Activated CD4-positive, alpha-beta T cell treated with anti-CD3 and anti-CD28 coated beads, Interleukin-2, amount 10 ng/mL, durations not matched to agents 24 days and 14 days (primary cell): ENCODE data around the gene MED26. TPM values are rescaled to one million over a fixed set of nuclear protein-coding genes. Genes with fewer than 3 reads are reported as not detected.
"Not testable (repeated sequence)": the region's sequence is repeated elsewhere in the genome, so short reads cannot be mapped to it uniquely, and the experiment has no call there.

Source experiments
- DNase-seq: peaks from one replicate; pipeline ENCODE4 v3.0.0; 2022
- H3K27ac Mint-ChIP-seq: one replicate; pipeline ENCODE4 v1.8.0; 2022; ENCODE audit warnings: mild to moderate bottlenecking, mixed read lengths
- H3K27me3 Mint-ChIP-seq: one replicate; pipeline ENCODE4 v1.8.0; 2022; ENCODE audit warnings: mixed read lengths
- H3K36me3 Mint-ChIP-seq: one replicate; pipeline ENCODE4 v1.8.0; 2022; ENCODE audit warnings: low read depth, mild to moderate bottlenecking, mixed read lengths
- H3K4me1 Mint-ChIP-seq: one replicate; pipeline ENCODE4 v1.8.0; 2021; ENCODE audit warnings: mixed read lengths
- H3K4me3 Mint-ChIP-seq: one replicate; pipeline ENCODE4 v1.8.0; 2022; ENCODE audit warnings: mild to moderate bottlenecking, moderate library complexity, mixed read lengths
- H3K9me3 Mint-ChIP-seq: one replicate; pipeline ENCODE4 v1.8.0; 2021; ENCODE audit warnings: mixed read lengths
- intact Hi-C: fragments of 100-400 bp; cut with micrococcal nuclease; formaldehyde crosslinking; loops from one replicate; pipeline ENCODE4 v1.15.1; 2023
- total RNA-seq: library from RNA; stranded (reverse); gene quantifications from 2 replicates; pipeline ENCODE4 v1.2.3, GENCODE V29; 2022

Gene MED26
- total RNA-seq, 1 donor from 2014 or later, result 15.5 TPM

GRCh38 chr19:16562608-16563025 lies 65.4 kb downstream of the MED26 start:
- Mint-ChIP-seq H3K9me3 (no peaks in the 10 kb centered on the region), H3K4me1 (peaks cover 23% of the 10 kb centered on the region), H3K27me3 (no peaks in the 10 kb centered on the region), H3K36me3 (peaks cover 62% of the 10 kb centered on the region), H3K4me3 (no peak overlapping the region), H3K27ac (no peak overlapping the region)
- no peak for DNase-seq
- intact Hi-C loops, result no loop called here

GRCh38 chr19:16561382-16561781 lies 66.6 kb downstream of the MED26 start:
- H3K36me3 Mint-ChIP-seq, result peaks cover 61% of the 10 kb centered on the region
- no peak overlapping the region for H3K4me3 Mint-ChIP-seq
- H3K4me1 Mint-ChIP-seq, result peaks cover 17% of the 10 kb centered on the region
- intact Hi-C loops, result no loop called here
- H3K27ac Mint-ChIP-seq, result peak overlapping the region; percentile 11
- no peaks in the 10 kb centered on the region for H3K9me3 Mint-ChIP-seq
- H3K27me3 Mint-ChIP-seq, result no peaks in the 10 kb centered on the region
- DNase-seq, result no peak

GRCh38 chr19:16559780-16560276 lies 68.2 kb downstream of the MED26 start:
- Mint-ChIP-seq H3K27ac (no peak overlapping the region), H3K4me1 (peaks cover 11% of the 10 kb centered on the region), H3K36me3 (peaks cover 63% of the 10 kb centered on the region), H3K9me3 (no peaks in the 10 kb centered on the region), H3K27me3 (no peaks in the 10 kb centered on the region), H3K4me3 (no peak overlapping the region)
- DNase-seq, result no peak
- intact Hi-C loops, result no loop called here

- no peaks in the 10 kb centered on the region for H3K27me3 Mint-ChIP-seq
- intact Hi-C loops, result no loop called here
- H3K9me3 Mint-ChIP-seq, result no peaks in the 10 kb centered on the region
- DNase-seq, result no peak
- no peak overlapping the region for H3K27ac Mint-ChIP-seq
- peaks cover 5% of the 10 kb centered on the region for H3K4me1 Mint-ChIP-seq
- H3K4me3 Mint-ChIP-seq, result no peak overlapping the region
- H3K36me3 Mint-ChIP-seq, result peaks cover 61% of the 10 kb centered on the region
Measured at GRCh38 chr19:16554776-16555175, 73.2 kb downstream of the MED26 start.

- peaks cover 50% of the 10 kb centered on the region for H3K36me3 Mint-ChIP-seq
- H3K4me3 Mint-ChIP-seq, H3K27ac Mint-ChIP-seq, H3K4me1 Mint-ChIP-seq, H3K27me3 Mint-ChIP-seq, H3K9me3 Mint-ChIP-seq, intact Hi-C loops, DNase-seq: not testable (repeated sequence)
Measured at GRCh38 chr19:16551902-16552301, 76.1 kb downstream of the MED26 start.

- intact Hi-C loops, result no loop called here
- Mint-ChIP-seq H3K36me3 (peaks cover 38% of the 10 kb centered on the region), H3K9me3 (no peaks in the 10 kb centered on the region), H3K4me1 (peaks cover 15% of the 10 kb centered on the region), H3K27ac (no peak overlapping the region), H3K27me3 (no peaks in the 10 kb centered on the region), H3K4me3 (no peak overlapping the region)
- DNase-seq, result no peak
Measured at GRCh38 chr19:16548956-16549355, 79.0 kb downstream of the MED26 start.

GRCh38 chr19:16544473-16545231 lies 83.4 kb downstream of the MED26 start:
- H3K27me3 Mint-ChIP-seq, result no peaks in the 10 kb centered on the region
- intact Hi-C loops, result no loop called here
- DNase-seq, result no peak
- peak overlapping the region; percentile 60 for H3K4me3 Mint-ChIP-seq
- peaks cover 29% of the 10 kb centered on the region for H3K36me3 Mint-ChIP-seq
- H3K9me3 Mint-ChIP-seq, result no peaks in the 10 kb centered on the region
- H3K4me1 Mint-ChIP-seq, result peaks cover 28% of the 10 kb centered on the region
- peak overlapping the region; percentile 53 for H3K27ac Mint-ChIP-seq

GRCh38 chr19:16543734-16544133 lies 84.3 kb downstream of the MED26 start:
- H3K9me3 Mint-ChIP-seq, DNase-seq, H3K27me3 Mint-ChIP-seq, H3K27ac Mint-ChIP-seq: not testable (repeated sequence)
- Mint-ChIP-seq H3K4me3 (peak overlapping the region; percentile 91), H3K36me3 (peaks cover 36% of the 10 kb centered on the region), H3K4me1 (peaks cover 31% of the 10 kb centered on the region)
- intact Hi-C loops, result loop anchor here (2.0 kb wide), 1 partner anchor 29 kb away; the partner anchor contains the start of gene SLC35E1

GRCh38 chr19:16542910-16543472 lies 85.0 kb downstream of the MED26 start:
- peaks cover 42% of the 10 kb centered on the region for H3K36me3 Mint-ChIP-seq

GRCh38 chr19:16542045-16542909 lies 85.7 kb downstream of the MED26 start, which contains the start of gene CHERP:
Gene CHERP, minus strand, starts transcription at chr19:16542437. Its CDS starts 59 bp downstream, at chr19:16542378.
- H3K36me3 Mint-ChIP-seq, result peaks cover 49% of the 10 kb centered on the region
- H3K4me1 Mint-ChIP-seq, result peaks cover 38% of the 10 kb centered on the region

More at GRCh38 chr19:16542910-16543472, 85.0 kb downstream of the MED26 start:
- H3K9me3 Mint-ChIP-seq, result no peaks in the 10 kb centered on the region
- no peak for DNase-seq
- H3K4me1 Mint-ChIP-seq, result peaks cover 36% of the 10 kb centered on the region
- intact Hi-C loops, result loop anchor here (1.0 to 2.0 kb wide), 5 partner anchors 23 to 85 kb away; partner anchors contain the start of genes C19orf44, CALR3, MED26 and SLC35E1
- H3K27me3 Mint-ChIP-seq, result no peaks in the 10 kb centered on the region
- peak overlapping the region; percentile 90 for H3K27ac Mint-ChIP-seq
- peak overlapping the region; percentile 91 for H3K4me3 Mint-ChIP-seq

GRCh38 chr19:16541526-16542044 lies 86.4 kb downstream of the MED26 start:
- intact Hi-C loops, result loop anchor here (1.0 to 2.0 kb wide), 5 partner anchors 25 to 87 kb away; partner anchors contain the start of genes C19orf44, CALR3, MED26 and SLC35E1
- DNase-seq, result peak; percentile 62
- Mint-ChIP-seq H3K27me3 (no peaks in the 10 kb centered on the region), H3K9me3 (no peaks in the 10 kb centered on the region), H3K4me3 (peak overlapping the region; percentile 91), H3K36me3 (peaks cover 55% of the 10 kb centered on the region), H3K4me1 (peaks cover 39% of the 10 kb centered on the region), H3K27ac (peak overlapping the region; percentile 84)

More at GRCh38 chr19:16542045-16542909, 85.7 kb downstream of the MED26 start, which contains the start of gene CHERP:
- DNase-seq, result peak; percentile 99
- H3K27ac Mint-ChIP-seq, result peak within 1 kb of the TSS; percentile 90
- H3K27me3 Mint-ChIP-seq, result no peaks in the 10 kb centered on the region
- intact Hi-C loops, result loop anchor here (1.0 to 2.0 kb wide), 5 partner anchors 24 to 86 kb away; partner anchors contain the start of genes C19orf44, CALR3, MED26 and SLC35E1
- H3K4me3 Mint-ChIP-seq, result peak within 1 kb of the TSS; percentile 91
- H3K9me3 Mint-ChIP-seq, result no peaks in the 10 kb centered on the region

- no peak for DNase-seq
- peaks cover 59% of the 10 kb centered on the region for H3K36me3 Mint-ChIP-seq
- peak overlapping the region; percentile 84 for H3K27ac Mint-ChIP-seq
- no peaks in the 10 kb centered on the region for H3K9me3 Mint-ChIP-seq
- peaks cover 39% of the 10 kb centered on the region for H3K4me1 Mint-ChIP-seq
- H3K4me3 Mint-ChIP-seq, result peak overlapping the region; percentile 91
- intact Hi-C loops, result no loop called here
- H3K27me3 Mint-ChIP-seq, result no peaks in the 10 kb centered on the region
Measured at GRCh38 chr19:16540948-16541347, 87.1 kb downstream of the MED26 start.

- peaks cover 25% of the 10 kb centered on the region for H3K4me1 Mint-ChIP-seq
- H3K9me3 Mint-ChIP-seq, result no peaks in the 10 kb centered on the region
- H3K27ac Mint-ChIP-seq, result no peak overlapping the region
- H3K27me3 Mint-ChIP-seq, result no peaks in the 10 kb centered on the region
- H3K4me3 Mint-ChIP-seq, result no peak overlapping the region
- intact Hi-C loops, result no loop called here
- DNase-seq, result no peak
- peaks cover 71% of the 10 kb centered on the region for H3K36me3 Mint-ChIP-seq
Measured at GRCh38 chr19:16537111-16537510, 90.9 kb downstream of the MED26 start.
